Ishikawa (cell line): ENCODE results near the gene SPAG9.

Experiments used
- CEBPB ChIP-seq: IDR thresholded peaks from 2 replicates; pipeline ENCODE4 v1.6.1; 2012
- CREB1 ChIP-seq: IDR thresholded peaks from 2 replicates; pipeline ENCODE4 v1.6.1; 2012; ENCODE audit warnings: low read depth
- EGR1 ChIP-seq: IDR thresholded peaks from 2 replicates; pipeline ENCODE4 v1.6.1; 2012
- EP300 ChIP-seq: IDR thresholded peaks from 2 replicates; pipeline ENCODE4 v1.6.1; 2012; ENCODE audit warnings: borderline replicate concordance
- FOXM1 ChIP-seq: IDR thresholded peaks from 2 replicates; pipeline ENCODE4 v1.6.1; 2012; ENCODE audit warnings: low read depth, borderline replicate concordance
- NFIC ChIP-seq: IDR thresholded peaks from 2 replicates; pipeline ENCODE4 v1.6.1; 2012
- RAD21 ChIP-seq: IDR thresholded peaks from 2 replicates; pipeline ENCODE4 v1.6.1; 2012; ENCODE audit warnings: low read depth
- TAF1 ChIP-seq: IDR thresholded peaks from 2 replicates; pipeline ENCODE4 v1.6.1; 2012; ENCODE audit warnings: low read depth, mild to moderate bottlenecking
- TCF12 ChIP-seq: IDR thresholded peaks from 2 replicates; pipeline ENCODE4 v1.6.1; 2012; ENCODE audit warnings: low read depth
- TEAD4 ChIP-seq: IDR thresholded peaks from 2 replicates; pipeline ENCODE4 v1.6.1; 2012
- YY1 ChIP-seq: IDR thresholded peaks from 2 replicates; pipeline ENCODE4 v1.6.1; 2012; ENCODE audit warnings: low read depth
- ZBTB7A ChIP-seq: IDR thresholded peaks from 2 replicates; pipeline ENCODE4 v1.6.1; 2012; ENCODE audit warnings: low read depth
- TF ChIP-seq, protein P1 (sequence below): IDR thresholded peaks from 2 replicates; pipeline ENCODE4 v1.6.1; 2012
- TF ChIP-seq, protein P2 (sequence below): IDR thresholded peaks from 2 replicates; pipeline ENCODE4 v1.6.1; 2012
- TF ChIP-seq, protein P3 (sequence below): IDR thresholded peaks from 2 replicates; pipeline ENCODE4 v1.6.1; 2012; ENCODE audit warnings: low read depth, mild to moderate bottlenecking

SPAG9 gene

DNA sequence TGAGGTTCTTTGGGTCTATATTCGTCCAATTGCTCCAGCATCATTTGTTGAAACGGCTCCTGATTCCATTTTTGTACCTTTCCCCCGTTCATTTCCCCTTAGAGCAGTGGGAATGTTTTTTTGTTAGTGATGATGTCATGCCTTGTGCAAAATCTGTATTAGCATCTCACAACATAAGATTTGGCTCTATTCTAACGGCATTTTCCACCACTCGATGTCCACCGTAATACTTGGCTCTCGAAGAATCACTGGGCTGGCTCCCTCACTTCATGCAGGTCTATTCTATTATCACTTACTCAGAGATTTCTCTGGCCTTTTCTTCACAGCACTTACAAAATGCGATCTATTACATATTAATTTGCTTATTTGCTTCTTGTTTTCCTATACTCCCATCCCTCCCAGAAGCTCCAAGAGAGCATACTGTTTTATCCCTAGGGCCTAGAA, 32.1 kb upstream of the SPAG9 start:
- TF ChIP-seq TEAD4, result no peak
- peak; percentile 45; the same call in 1 of the 2 replicates for TF ChIP-seq CREB1

DNA sequence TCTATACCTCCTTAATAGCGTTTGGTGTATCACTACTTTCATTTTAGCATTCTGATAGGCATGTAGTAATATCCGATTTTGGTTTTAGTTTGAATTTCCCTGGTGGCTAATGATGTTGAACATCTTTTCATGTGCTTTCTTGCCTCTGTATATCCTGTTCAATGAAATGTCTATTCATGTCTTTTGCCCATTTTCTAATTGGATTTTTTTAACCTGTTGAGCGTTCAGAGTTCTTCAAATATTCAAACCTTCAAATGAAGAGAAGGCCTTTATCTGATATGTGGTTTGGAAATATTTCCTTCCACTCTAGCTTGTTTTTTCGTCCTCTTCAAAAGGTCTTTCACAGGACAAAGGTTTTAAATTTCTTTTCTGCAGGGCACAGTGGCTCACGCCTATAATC, 30.3 kb upstream of the SPAG9 start:
- TF ChIP-seq CEBPB (no peak), TCF12 (no peak), EP300 (no peak), FOXM1 (no peak), RAD21 (no peak), YY1 (no peak), NFIC (no peak), EGR1 (no peak), ZBTB7A (no peak), TAF1 (no peak), CREB1 (no peak)
- TF ChIP-seq, protein P1, sequence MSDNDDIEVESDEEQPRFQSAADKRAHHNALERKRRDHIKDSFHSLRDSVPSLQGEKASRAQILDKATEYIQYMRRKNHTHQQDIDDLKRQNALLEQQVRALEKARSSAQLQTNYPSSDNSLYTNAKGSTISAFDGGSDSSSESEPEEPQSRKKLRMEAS, result no peak

DNA sequence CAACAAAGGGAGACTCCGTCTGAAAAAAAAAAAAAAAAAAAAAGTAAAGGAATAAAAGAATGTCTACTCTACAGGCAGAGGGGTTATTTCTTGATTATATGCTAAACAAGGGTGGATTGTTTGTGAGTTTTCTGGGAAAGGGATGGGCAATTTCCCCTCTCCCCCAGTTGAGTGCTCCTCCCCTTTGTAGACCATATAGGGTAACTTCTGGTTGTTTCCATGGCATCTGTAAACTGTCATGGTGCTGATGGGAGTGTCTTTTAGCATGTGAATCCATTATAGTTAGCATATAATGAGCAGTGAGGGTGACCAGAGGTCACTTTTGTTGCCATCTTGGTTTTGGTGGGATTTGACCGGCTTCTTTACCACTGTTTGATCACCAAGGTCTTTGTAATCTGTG, 28.5 kb upstream of the SPAG9 start:
- TF ChIP-seq YY1, result no peak
- no peak for TF ChIP-seq EGR1
- TF ChIP-seq TEAD4, result no peak
- no peak for TF ChIP-seq TAF1

DNA sequence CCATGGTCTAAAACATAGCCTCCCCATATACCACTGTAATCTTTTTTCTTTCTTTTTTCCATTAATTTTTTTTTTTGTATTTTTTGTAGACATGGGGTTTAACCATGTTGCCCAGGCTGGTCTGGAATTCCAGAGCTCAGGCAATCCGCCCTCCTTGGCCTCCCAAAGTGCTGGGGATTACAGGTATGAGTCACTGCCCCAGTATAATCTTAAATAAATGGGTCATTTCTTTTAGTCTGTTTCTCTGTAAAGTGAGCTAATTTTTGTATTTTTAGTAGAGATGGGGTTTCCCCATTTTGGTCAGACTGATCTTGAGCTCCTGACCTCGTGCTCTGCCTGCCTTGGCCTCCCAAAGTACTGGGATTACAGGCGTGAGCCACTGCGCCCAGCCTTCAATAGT, 27.0 kb upstream of the SPAG9 start:
- TF ChIP-seq RAD21, result no peak
- no peak for TF ChIP-seq TCF12
- no peak for TF ChIP-seq CEBPB
- TF ChIP-seq FOXM1, result no peak
- TF ChIP-seq CREB1, result no peak
- TF ChIP-seq, protein P2, sequence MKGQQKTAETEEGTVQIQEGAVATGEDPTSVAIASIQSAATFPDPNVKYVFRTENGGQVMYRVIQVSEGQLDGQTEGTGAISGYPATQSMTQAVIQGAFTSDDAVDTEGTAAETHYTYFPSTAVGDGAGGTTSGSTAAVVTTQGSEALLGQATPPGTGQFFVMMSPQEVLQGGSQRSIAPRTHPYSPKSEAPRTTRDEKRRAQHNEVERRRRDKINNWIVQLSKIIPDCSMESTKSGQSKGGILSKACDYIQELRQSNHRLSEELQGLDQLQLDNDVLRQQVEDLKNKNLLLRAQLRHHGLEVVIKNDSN, result no peak
- no peak for TF ChIP-seq TEAD4
- TF ChIP-seq EP300, result no peak
- TF ChIP-seq YY1, result no peak
- no peak for TF ChIP-seq EGR1
- TF ChIP-seq, protein P3, sequence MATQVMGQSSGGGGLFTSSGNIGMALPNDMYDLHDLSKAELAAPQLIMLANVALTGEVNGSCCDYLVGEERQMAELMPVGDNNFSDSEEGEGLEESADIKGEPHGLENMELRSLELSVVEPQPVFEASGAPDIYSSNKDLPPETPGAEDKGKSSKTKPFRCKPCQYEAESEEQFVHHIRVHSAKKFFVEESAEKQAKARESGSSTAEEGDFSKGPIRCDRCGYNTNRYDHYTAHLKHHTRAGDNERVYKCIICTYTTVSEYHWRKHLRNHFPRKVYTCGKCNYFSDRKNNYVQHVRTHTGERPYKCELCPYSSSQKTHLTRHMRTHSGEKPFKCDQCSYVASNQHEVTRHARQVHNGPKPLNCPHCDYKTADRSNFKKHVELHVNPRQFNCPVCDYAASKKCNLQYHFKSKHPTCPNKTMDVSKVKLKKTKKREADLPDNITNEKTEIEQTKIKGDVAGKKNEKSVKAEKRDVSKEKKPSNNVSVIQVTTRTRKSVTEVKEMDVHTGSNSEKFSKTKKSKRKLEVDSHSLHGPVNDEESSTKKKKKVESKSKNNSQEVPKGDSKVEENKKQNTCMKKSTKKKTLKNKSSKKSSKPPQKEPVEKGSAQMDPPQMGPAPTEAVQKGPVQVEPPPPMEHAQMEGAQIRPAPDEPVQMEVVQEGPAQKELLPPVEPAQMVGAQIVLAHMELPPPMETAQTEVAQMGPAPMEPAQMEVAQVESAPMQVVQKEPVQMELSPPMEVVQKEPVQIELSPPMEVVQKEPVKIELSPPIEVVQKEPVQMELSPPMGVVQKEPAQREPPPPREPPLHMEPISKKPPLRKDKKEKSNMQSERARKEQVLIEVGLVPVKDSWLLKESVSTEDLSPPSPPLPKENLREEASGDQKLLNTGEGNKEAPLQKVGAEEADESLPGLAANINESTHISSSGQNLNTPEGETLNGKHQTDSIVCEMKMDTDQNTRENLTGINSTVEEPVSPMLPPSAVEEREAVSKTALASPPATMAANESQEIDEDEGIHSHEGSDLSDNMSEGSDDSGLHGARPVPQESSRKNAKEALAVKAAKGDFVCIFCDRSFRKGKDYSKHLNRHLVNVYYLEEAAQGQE, result no peak
- no peak for TF ChIP-seq ZBTB7A
- TF ChIP-seq NFIC, result no peak
- TF ChIP-seq, protein P1, result no peak
- TF ChIP-seq TAF1, result no peak

DNA sequence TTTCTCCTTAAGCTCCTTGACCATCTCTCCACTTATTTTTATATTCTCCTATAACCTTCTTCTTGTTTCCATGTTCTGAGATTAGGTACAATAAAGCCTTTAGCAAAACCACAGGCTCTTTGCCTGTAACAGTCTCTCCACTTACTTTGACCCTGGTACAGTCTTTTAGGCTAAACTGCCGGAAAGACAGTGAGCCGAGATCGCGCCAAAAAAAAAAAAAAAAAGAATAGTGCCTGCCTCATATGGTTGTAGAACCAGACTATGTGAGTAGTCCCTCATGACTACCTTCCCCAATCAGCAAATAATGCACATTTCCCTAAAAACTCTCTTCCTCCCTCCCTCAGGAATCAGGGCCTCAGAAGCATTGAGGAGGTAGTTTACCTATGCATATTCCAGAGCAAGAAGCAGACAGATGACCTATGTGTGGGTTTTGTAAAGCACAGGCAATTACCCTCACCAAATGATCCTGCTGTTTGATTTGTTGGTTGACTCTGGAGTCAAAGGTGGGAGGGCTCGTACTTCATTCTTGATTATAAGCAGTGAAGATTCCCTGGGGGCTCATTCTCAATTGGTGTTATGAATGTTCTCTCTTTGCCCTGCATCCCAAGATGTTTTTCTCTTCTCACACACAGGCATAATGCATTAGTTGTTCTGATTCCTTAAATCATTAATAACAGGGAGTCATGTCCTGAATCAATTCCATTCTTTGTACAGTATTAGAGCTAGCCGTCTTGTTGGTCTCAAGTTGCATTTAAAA, 23.8 kb upstream of the SPAG9 start:
- TF ChIP-seq CREB1, result no peak
- TF ChIP-seq EGR1, result no peak
- no peak for TF ChIP-seq ZBTB7A
- no peak for TF ChIP-seq TEAD4
- no peak for TF ChIP-seq TAF1
- no peak for TF ChIP-seq TCF12
- TF ChIP-seq, protein P2, result no peak
- TF ChIP-seq, protein P1, result no peak
- TF ChIP-seq CEBPB, result no peak
- no peak for TF ChIP-seq NFIC
- no peak for TF ChIP-seq FOXM1
- no peak for TF ChIP-seq EP300
- TF ChIP-seq YY1, result no peak

DNA sequence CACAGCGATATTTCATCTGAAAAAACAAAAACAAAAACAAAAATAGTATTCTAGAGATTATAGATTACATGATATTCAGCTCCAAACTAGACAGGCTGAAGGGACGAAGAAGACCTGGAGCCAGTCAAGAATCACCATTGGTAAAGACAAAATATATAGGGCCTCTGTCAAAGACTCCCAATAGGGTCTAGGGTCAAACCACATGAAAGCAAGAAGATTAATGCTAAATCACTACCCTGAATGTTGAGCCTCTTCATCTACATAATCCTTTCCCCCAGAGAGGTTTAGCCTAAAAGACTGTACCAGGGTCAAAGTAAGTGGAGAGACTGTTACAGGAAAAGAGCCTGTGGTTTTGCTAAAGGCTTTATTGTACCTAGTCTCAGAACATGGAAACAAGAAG, 21.9 kb upstream of the SPAG9 start:
- TF ChIP-seq TAF1 (no peak), RAD21 (no peak), ZBTB7A (no peak), CEBPB (no peak), EP300 (no peak), TEAD4 (no peak), TCF12 (no peak), FOXM1 (no peak), YY1 (no peak), NFIC (no peak), CREB1 (no peak), EGR1 (no peak)
- TF ChIP-seq, protein P3, result no peak
- TF ChIP-seq, protein P1, result no peak
- TF ChIP-seq, protein P2, result no peak
